NCI-H2196 treated with DMSO at 0.1 percent for 48 hours (cell line): ENCODE measurements around the gene PDZRN3.

Source experiments
- DNase-seq: peaks from one replicate; lab custom pipeline; 2025; ENCODE audit not compliant: unreplicated experiment; lab: John Stamatoyannopoulos, UW

PDZRN3 gene

DNA sequence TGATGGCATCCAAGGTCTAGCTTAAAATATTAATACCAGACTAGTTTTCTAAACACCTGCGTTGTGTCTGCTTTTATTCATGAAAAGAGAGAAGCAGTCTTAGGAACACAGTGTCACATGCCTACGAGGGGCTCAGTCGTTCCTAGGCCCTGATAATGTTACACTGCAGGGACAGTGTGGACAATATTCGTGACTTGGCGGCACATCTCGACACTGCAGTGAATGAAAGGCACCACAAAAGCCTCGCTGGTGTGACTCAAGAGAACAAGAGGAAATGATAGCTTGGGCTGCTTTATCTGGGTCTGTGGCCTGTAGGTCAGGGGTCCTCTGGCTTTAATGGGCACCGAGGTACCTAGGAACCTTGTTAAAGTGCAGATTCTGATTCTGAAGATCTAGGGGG is 226.7 kb downstream of the PDZRN3 start:
- no peak for DNase-seq

- no peak for DNase-seq
Observed at GRCh38 chr3:73394240-73394639, 230.5 kb downstream of the PDZRN3 start.

GRCh38 chr3:73393005-73393404 is 231.7 kb downstream of the PDZRN3 start:
- no peak for DNase-seq

- DNase-seq: no peak
Observed at GRCh38 chr3:73391984-73392383, 232.8 kb downstream of the PDZRN3 start.

- no peak for DNase-seq
Observed at GRCh38 chr3:73389928-73390327, 234.8 kb downstream of the PDZRN3 start.

DNA sequence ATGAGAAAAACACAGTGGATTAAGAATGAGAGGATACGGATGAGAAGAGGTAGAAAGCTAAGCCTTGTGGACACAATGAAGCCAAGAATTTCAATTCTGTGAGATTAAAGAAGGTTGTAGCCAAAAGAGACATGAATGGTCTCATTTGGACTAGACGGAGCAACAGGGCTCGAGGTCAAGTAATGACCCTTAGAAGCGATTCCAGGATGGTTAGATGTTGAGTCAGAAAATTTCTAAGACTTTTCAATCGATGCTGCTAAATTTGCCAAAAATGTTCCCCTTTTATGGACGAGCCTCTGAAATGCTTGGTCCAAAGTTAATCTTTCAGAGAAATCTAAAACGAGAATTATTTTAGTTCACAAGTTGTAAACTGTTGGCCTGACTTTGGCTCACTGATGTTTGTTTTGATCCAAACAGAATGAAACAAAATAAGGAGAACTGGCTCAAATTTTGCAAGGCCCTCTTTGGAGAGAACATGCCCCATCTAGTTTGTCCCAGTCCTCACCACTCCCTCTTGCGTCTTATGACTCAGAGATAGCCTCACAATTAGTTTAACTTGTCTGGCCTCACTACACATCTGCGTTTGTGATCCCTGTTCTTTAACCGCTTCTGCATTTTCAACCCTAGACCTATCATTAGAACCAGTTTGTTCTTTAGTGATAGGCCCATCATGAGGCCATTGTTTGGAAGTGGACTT is 235.5 kb downstream of the PDZRN3 start:
- DNase-seq: no peak

- no peak for DNase-seq
Observed at GRCh38 chr3:73385568-73385967, 239.2 kb downstream of the PDZRN3 start.

- no peak for DNase-seq
Observed at GRCh38 chr3:73384091-73384906, 240.4 kb downstream of the PDZRN3 start.

GRCh38 chr3:73383470-73384049 is 241.2 kb downstream of the PDZRN3 start:
- DNase-seq: no peak

GRCh38 chr3:73381551-73381950 is 243.2 kb downstream of the PDZRN3 start:
- no peak for DNase-seq

DNA sequence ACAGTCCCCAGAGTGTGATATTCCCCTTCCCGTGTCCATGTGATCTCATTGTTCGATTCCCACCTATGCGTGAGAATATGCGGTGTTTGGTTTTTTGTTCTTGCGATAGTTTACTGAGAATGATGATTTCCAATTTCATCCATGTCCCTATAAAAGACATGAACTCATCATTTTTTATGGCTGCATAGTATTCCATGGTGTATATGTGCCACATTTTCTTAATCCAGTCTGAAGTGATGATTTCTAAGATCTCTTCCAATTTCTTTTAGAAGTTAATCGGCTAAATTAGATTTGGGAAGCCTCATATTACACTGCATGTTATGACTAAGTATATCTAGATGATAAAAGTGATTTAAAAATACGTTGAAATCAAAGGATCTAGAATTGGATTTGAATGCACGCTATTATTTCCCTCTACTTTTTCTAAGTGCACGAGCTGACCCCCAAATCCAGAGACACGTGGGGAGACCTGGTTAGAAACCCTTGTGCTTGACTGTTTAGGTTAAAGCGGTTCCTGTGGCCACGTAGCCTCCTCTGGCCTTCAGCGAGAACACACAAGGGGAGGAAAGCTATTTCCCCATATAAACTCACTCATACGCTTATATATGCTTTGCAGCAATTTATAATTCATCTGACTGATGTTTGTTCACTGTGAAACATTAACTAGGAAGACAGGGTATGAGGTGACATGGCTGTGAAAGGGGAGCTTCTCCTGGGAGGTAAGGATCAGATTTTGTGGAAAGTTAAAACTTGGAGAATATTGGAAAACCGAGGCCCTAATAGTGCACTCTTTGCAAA is 243.8 kb downstream of the PDZRN3 start:
- no peak for DNase-seq

- DNase-seq: no peak
Observed at GRCh38 chr3:73379465-73379864, 245.3 kb downstream of the PDZRN3 start.

DNA sequence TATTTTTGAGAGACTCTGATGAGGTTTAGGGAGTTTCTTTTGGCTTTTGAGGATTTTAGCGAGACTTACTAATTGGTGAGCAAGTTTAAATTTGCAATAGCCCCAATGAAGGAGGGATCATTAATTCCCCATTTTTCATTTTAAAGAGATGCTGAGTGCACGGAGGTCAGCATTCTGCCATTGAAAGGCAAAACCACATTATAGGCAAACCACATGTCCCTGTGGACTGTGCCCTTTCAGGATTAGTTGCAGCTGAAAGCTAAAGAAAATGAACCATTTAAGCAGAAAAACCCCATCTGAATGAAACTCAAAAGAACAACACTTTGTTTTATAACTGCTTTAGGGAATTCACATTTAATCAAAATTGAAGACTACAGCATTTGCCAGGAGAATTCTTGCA is 246.5 kb downstream of the PDZRN3 start:
- no peak for DNase-seq

DNA sequence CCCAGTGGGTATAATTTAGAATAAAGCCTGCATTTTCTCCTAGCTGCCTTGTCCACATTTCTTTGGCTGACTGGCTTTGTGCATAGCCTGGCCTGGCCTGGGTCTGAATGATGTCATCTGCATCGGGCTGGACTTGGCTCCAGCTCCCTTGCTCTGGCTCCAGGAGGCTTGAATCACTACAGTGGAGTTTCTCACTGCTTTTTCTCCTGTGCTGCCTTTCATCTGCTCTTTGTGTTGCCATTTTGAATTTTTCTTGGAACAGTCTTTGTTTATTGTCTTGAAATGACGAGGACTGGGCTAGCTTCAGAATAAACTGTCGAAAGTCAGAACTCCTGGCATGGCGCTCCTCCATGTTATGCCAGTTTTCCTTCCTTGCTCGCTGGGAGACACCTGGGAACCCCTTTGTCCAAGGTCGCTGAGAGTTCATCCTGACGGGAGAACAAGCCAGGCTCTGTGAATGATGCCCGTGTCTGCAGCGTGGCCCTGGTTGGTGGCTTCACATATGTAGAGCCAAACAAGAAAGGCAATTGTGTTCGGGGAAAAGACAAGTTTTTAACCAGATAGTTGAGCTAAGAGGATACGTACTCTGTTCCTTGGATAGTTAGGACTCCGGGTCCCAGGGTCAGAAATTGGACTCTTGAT is 258.9 kb downstream of the PDZRN3 start:
- no peak for DNase-seq

- DNase-seq: no peak
Observed at GRCh38 chr3:73364517-73364916, 260.2 kb downstream of the PDZRN3 start.

- DNase-seq: no peak
Observed at GRCh38 chr3:73363093-73363492, 261.6 kb downstream of the PDZRN3 start.

DNA sequence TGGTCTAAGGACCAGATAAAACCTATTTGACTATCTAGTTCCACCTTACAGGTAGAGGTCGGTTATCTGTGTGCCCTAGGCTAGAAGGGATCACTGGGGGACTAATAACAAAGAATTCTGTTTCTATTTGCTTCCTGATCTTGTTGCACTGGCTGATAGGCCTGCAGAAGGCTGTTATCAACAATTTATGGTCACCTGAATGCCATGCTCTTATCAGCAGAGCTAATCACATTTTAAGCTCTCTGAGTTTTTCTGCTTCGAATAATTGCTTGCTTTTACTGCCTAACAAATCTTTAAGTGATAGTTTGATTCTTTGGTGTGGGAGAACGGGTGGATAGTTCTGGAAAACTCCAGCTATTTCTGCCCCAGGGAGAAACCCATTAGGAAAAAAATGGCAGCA is 263.1 kb downstream of the PDZRN3 start:
- DNase-seq: no peak

- no peak for DNase-seq
Observed at GRCh38 chr3:73353649-73354217, 271.0 kb downstream of the PDZRN3 start.

DNA sequence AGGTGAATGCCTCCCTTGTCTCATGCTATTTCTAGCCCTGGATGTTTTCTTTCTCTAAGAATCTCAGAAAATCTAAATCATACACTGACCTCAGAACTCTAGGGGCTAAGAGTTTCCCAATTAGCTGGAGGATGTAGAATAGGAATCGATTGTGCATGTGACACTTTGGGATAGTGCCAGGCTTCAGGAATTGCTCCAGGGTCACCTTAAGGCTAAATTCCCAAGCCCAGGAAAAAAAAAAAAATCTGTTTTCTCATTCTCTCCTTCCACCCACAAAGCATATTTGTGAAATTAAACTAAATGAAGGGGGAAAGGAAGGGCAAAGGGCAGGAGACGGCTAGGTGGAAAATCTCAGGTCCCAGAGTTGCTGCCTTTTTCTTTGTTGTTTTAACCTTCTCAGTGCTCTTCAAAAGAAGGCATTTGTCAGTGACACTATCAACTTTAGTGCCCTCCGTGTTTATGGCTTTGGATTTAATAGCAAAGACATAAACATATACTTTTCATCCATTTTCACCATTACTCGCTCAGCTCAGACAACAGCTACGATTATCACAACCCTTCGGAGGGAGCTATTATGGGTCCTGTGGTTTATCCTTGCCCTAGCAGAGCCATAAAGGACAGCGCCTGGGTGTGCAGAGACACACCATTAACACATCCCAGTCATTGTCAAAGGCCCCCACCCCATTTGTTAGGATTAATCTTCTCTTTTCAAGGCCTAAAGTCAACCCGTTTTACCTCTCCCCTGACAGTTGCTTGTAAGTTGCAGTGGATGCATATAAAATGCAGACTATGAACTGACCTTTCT is 271.7 kb downstream of the PDZRN3 start:
- DNase-seq: no peak
